ENCODE results near the gene HMGCS2.
"Not testable (repeated sequence)": the region's sequence is repeated elsewhere in the genome, so short reads cannot be mapped to it uniquely, and the experiment has no call there.

HMGCS2 gene

GRCh38 chr1:119725626-119726025 lies 43.1 kb downstream of the HMGCS2 start:
- no peak for DNase-seq

- no peak for DNase-seq
Measured at GRCh38 chr1:119724611-119725218, 44.0 kb downstream of the HMGCS2 start.

- no peak for DNase-seq
Measured at GRCh38 chr1:119721896-119722295, 46.8 kb downstream of the HMGCS2 start.

- no peak for DNase-seq
Measured at GRCh38 chr1:119720866-119721440, 47.8 kb downstream of the HMGCS2 start.

- no peak for DNase-seq
Measured at GRCh38 chr1:119718972-119719371, 49.7 kb downstream of the HMGCS2 start.

GRCh38 chr1:119718409-119718808 lies 50.3 kb downstream of the HMGCS2 start:
- DNase-seq: no peak

- DNase-seq: no peak
Measured at GRCh38 chr1:119715542-119715941, 53.2 kb downstream of the HMGCS2 start.

- DNase-seq: no peak
Measured at GRCh38 chr1:119714583-119714982, 54.1 kb downstream of the HMGCS2 start.

GRCh38 chr1:119713749-119714456 lies 54.8 kb downstream of the HMGCS2 start:
- DNase-seq: no peak

- DNase-seq: no peak
Measured at GRCh38 chr1:119713039-119713748, 55.5 kb downstream of the HMGCS2 start.

GRCh38 chr1:119712342-119713038 lies 56.2 kb downstream of the HMGCS2 start:
- no peak for DNase-seq

GRCh38 chr1:119711804-119712341 lies 56.8 kb downstream of the HMGCS2 start, which contains the start of gene PHGDH:
Gene PHGDH, plus strand, starts transcription at chr1:119711934. Its CDS starts 89 bp downstream, at chr1:119712023.
- DNase-seq: no peak

- not testable (repeated sequence) for DNase-seq
Measured at GRCh38 chr1:119711356-119711803, 57.3 kb downstream of the HMGCS2 start.

- DNase-seq: not testable (repeated sequence)
Measured at GRCh38 chr1:119706599-119706998, 62.1 kb downstream of the HMGCS2 start.

- no peak for DNase-seq
Measured at GRCh38 chr1:119703666-119704450, 64.8 kb downstream of the HMGCS2 start.

- no peak for DNase-seq
Measured at GRCh38 chr1:119702384-119702783, 66.3 kb downstream of the HMGCS2 start.

- no peak for DNase-seq
Measured at GRCh38 chr1:119701659-119702058, 67.0 kb downstream of the HMGCS2 start.

GRCh38 chr1:119700326-119700725 lies 68.4 kb downstream of the HMGCS2 start:
- no peak for DNase-seq
